IMR-90 (cell line): Measurements from ENCODE around the gene PHAX. TPM values are rescaled to one million over a fixed set of nuclear protein-coding genes. Genes with fewer than 3 reads are reported as not detected.
"Not testable (repeated sequence)": the region's sequence is repeated elsewhere in the genome, so short reads cannot be mapped to it uniquely, and the experiment has no call there.

ENCODE experiments used
- ATAC-seq: fragments of 200-7000 bp; cut with Tn5 transposase; 2 replicates; pipeline ENCODE4 v1.9.1; 2020; ENCODE audit warnings: low read depth, mild to moderate bottlenecking, moderate library complexity
- BruUV-seq: library from RNA; stranded (reverse); fragments of 400-500 nt; replicated peaks from 2 replicates; lab custom pipeline; 2021; lab: Mats Ljungman, UMichigan
- CTCF ChIA-PET: fragments of 300-600 bp; formaldehyde crosslinking; extraction: SDS; loops from one replicate; lab custom pipeline; 2021; ENCODE audit warnings: antibody characterized with exemption; lab: Yijun Ruan, JAX
- POLR2A ChIA-PET: fragments of 300-600 bp; sonication (Branson Sonifier 250); formaldehyde crosslinking; loops from one replicate; lab custom pipeline; 2022; ENCODE audit warnings: antibody characterized with exemption; ENCODE audit not compliant: unreplicated experiment; lab: Charles Lee
- DNase-seq: peaks from one replicate; pipeline ENCODE4 v3.0.0; 2013
- H2AFZ ChIP-seq: replicated peaks from 2 replicates; pipeline ENCODE3; 2013; ENCODE audit warnings: low read length, mild to moderate bottlenecking; ENCODE audit not compliant: poor library complexity
- H2AK5ac ChIP-seq: 2 replicates; pipeline ENCODE4 v1.6.1; 2013; ENCODE audit warnings: low read depth, low read length, inconsistent platforms
- H2AK9ac ChIP-seq: replicated peaks from 2 replicates; pipeline ENCODE3; 2013; ENCODE audit warnings: mild to moderate bottlenecking, low read depth, low read length, moderate library complexity; ENCODE audit not compliant: poor library complexity
- H2BK120ac ChIP-seq: 2 replicates; pipeline ENCODE4 v1.6.1; 2013; ENCODE audit warnings: low read depth, low read length, inconsistent platforms
- H2BK15ac ChIP-seq: 3 replicates; pipeline ENCODE4 v1.6.1; 2013; ENCODE audit warnings: low read depth, low read length, inconsistent platforms
- H2BK20ac ChIP-seq: 2 replicates; pipeline ENCODE4 v1.6.1; 2013; ENCODE audit warnings: low read depth, mild to moderate bottlenecking, inconsistent platforms, low read length, moderate library complexity
- H2BK5ac ChIP-seq: 2 replicates; pipeline ENCODE4 v1.6.1; 2013; ENCODE audit warnings: mild to moderate bottlenecking, low read depth, low read length, inconsistent platforms; ENCODE audit not compliant: poor library complexity, severe bottlenecking
- H3K14ac ChIP-seq: replicated peaks from 2 replicates; pipeline ENCODE4 v1.6.1; 2013; ENCODE audit warnings: low read depth, low read length, inconsistent platforms
- H3K18ac ChIP-seq: 2 replicates; pipeline ENCODE4 v1.6.1; 2013; ENCODE audit warnings: low read depth, low read length, control low read depth
- H3K23ac ChIP-seq: 2 replicates; pipeline ENCODE4 v1.6.1; 2013; ENCODE audit warnings: low read depth, low read length, inconsistent platforms
- H3K27ac ChIP-seq: 2 replicates; pipeline ENCODE4 v1.5.1; 2013; ENCODE audit warnings: mild to moderate bottlenecking, control low read depth, low read length; ENCODE audit not compliant: insufficient read depth
- H3K27me3 ChIP-seq: 2 replicates; pipeline ENCODE4 v1.6.1; 2013; ENCODE audit warnings: low read length; ENCODE audit not compliant: control insufficient read depth, insufficient read depth
- H3K36me3 ChIP-seq: 2 replicates; pipeline ENCODE4 v1.6.1; 2013; ENCODE audit warnings: low read length, mixed read lengths; ENCODE audit not compliant: control insufficient read depth, insufficient read depth
- H3K4ac ChIP-seq: 2 replicates; pipeline ENCODE4 v1.6.1; 2013; ENCODE audit warnings: low read depth, low read length, inconsistent platforms
- H3K4me1 ChIP-seq: 2 replicates; pipeline ENCODE4 v1.6.1; 2013; ENCODE audit warnings: low read length, mixed read lengths; ENCODE audit not compliant: control insufficient read depth, insufficient read depth
- H3K4me2 ChIP-seq: 2 replicates; pipeline ENCODE4 v1.6.1; 2013; ENCODE audit warnings: low read depth, mild to moderate bottlenecking, control low read depth, low read length, moderate library complexity
- H3K4me3 ChIP-seq: 2 replicates; pipeline ENCODE4 v1.5.1; 2013; ENCODE audit warnings: low read depth, mild to moderate bottlenecking, control low read depth, low read length, moderate library complexity; ENCODE audit not compliant: insufficient read depth
- H3K56ac ChIP-seq: 2 replicates; pipeline ENCODE4 v1.6.1; 2013; ENCODE audit warnings: low read length, inconsistent platforms; ENCODE audit not compliant: insufficient read depth; ENCODE audit errors: extremely low read depth
- H3K79me1 ChIP-seq, 2 experiments: 2 replicates each; pipeline ENCODE4 v1.6.1; 2013; ENCODE audit warnings: low read length in 2 of 2, inconsistent platforms in 1 of 2, low read depth in 1 of 2
- H3K9ac ChIP-seq: 2 replicates; pipeline ENCODE4 v1.6.1; 2013; ENCODE audit warnings: low read depth, low read length, control low read depth
- H3K9me1 ChIP-seq: 2 replicates; pipeline ENCODE4 v1.6.1; 2013; ENCODE audit warnings: low read length, inconsistent platforms; ENCODE audit not compliant: insufficient read depth
- H3K9me3 ChIP-seq: 2 replicates; pipeline ENCODE4 v1.6.1; 2013; ENCODE audit warnings: low read length; ENCODE audit not compliant: control insufficient read depth, insufficient read depth
- H4K20me1 ChIP-seq: 2 replicates; pipeline ENCODE4 v1.6.1; 2013; ENCODE audit warnings: low read length, inconsistent platforms; ENCODE audit not compliant: insufficient read depth
- H4K5ac ChIP-seq: 2 replicates; pipeline ENCODE4 v1.6.1; 2013; ENCODE audit warnings: mild to moderate bottlenecking, low read depth, low read length, control low read depth
- H4K8ac ChIP-seq, 2 experiments: 2 replicates each; pipeline ENCODE4 v1.6.1; 2013; ENCODE audit warnings: low read depth in 2 of 2, low read length in 2 of 2, control low read depth in 1 of 2, inconsistent platforms in 1 of 2
- H4K91ac ChIP-seq: 2 replicates; pipeline ENCODE4 v1.6.1; 2013; ENCODE audit warnings: low read depth, low read length, inconsistent platforms; ENCODE audit not compliant: insufficient read depth
- CHD1 ChIP-seq: IDR thresholded peaks from 2 replicates; pipeline ENCODE4 v1.6.1; 2012; ENCODE audit warnings: low read depth, low read length, improper control_type of control experiment
- WGBS, 2 experiments: methylation state at CpG; one replicate each; pipeline versions ENCODE4 v1.1.5 to v1.1.7; 2013; ENCODE audit warnings: missing lambda C conversion rate in 2 of 2; ENCODE audit not compliant: insufficient read length in 1 of 2; ENCODE audit errors: extremely low coverage in 2 of 2; 5-methylcytosine and 5-hydroxymethylcytosine counted together
- dilution Hi-C: fragments of 300-500 bp; cut with HindIII; formaldehyde crosslinking; loops from one replicate; pipeline ENCODE4 v1.14.3; 2018; ENCODE audit warnings: low sequenced_read_pairs; ENCODE audit not compliant: unreplicated experiment
- in situ Hi-C: fragments of 300-500 bp; cut with MboI; formaldehyde crosslinking; loops from 3 replicates; pipeline ENCODE4 v1.14.3; 2019; ENCODE audit warnings: low sequenced_read_pairs, inconsistent platforms, mixed read lengths
- intact Hi-C: fragments of 100-400 bp; cut with micrococcal nuclease; formaldehyde crosslinking; loops from 2 replicates; pipeline ENCODE4 v1.10.0; 2022
- polyA plus RNA-seq, 3 experiments: library from polyadenylated mRNA; depleted of rRNA; stranded (reverse); fragments of >200 nt; gene quantifications; 2 replicates each; pipeline ENCODE4 v1.2.3, GENCODE V29; 2012; ENCODE audit warnings: low replicate concordance in 1 of 3
- total RNA-seq: library from RNA; depleted of rRNA; stranded (reverse); fragments of >200 nt; gene quantifications from 2 replicates; pipeline ENCODE4 v1.2.3, GENCODE V29; 2012
- TF ChIP-seq, protein P1 (sequence below): fragments of 150-350 bp; IDR thresholded peaks from 2 replicates; pipeline ENCODE4 v1.6.1; 2016; ENCODE audit warnings: low read depth, mild to moderate bottlenecking, low read length, moderate library complexity, borderline replicate concordance

PHAX gene
- total and polyA plus RNA-seq, 2 of the 4 experiments (the other 2 are of a cell fraction) = 32.5 to 46.4 TPM

- H2AK9ac ChIP-seq = no peak overlapping the region
- no peaks in the 10 kb centered on the region; the same call in 1 of the 2 replicates for H3K27me3 ChIP-seq
- no peaks in the 10 kb centered on the region for H3K79me1 ChIP-seq
- H3K9me3 ChIP-seq = peaks cover 2% of the 10 kb centered on the region; the same call in 1 of the 2 replicates
- H4K91ac ChIP-seq = no peak overlapping the region
- no peak for ATAC-seq
- H3K27ac ChIP-seq = no peak overlapping the region
- TF ChIP-seq CHD1 = no peak
- TF ChIP-seq, protein P1, sequence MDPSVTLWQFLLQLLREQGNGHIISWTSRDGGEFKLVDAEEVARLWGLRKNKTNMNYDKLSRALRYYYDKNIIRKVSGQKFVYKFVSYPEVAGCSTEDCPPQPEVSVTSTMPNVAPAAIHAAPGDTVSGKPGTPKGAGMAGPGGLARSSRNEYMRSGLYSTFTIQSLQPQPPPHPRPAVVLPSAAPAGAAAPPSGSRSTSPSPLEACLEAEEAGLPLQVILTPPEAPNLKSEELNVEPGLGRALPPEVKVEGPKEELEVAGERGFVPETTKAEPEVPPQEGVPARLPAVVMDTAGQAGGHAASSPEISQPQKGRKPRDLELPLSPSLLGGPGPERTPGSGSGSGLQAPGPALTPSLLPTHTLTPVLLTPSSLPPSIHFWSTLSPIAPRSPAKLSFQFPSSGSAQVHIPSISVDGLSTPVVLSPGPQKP = no peak
- no peak overlapping the region for H2BK5ac ChIP-seq
- no peak overlapping the region for H2BK20ac ChIP-seq
- H3K4ac ChIP-seq = no peak overlapping the region
- H2AFZ ChIP-seq = no peak overlapping the region
- no TSS peak for BruUV-seq
- no peak overlapping the region for H3K9ac ChIP-seq
- in situ Hi-C loops = no loop called here
- H3K18ac ChIP-seq = no peak overlapping the region
- H2AK5ac ChIP-seq = no peak overlapping the region
- no peak overlapping the region for H4K8ac ChIP-seq
- H4K5ac ChIP-seq = no peak overlapping the region; the same call in 1 of the 2 replicates
- H3K23ac ChIP-seq = no peak overlapping the region
- H3K36me3 ChIP-seq = no peaks in the 10 kb centered on the region
- CTCF ChIA-PET = no interaction called here
- H2BK15ac ChIP-seq = no peak overlapping the region
- no peak overlapping the region for H2BK120ac ChIP-seq
- H3K14ac ChIP-seq = no peak overlapping the region
- no peak overlapping the region for H3K4me3 ChIP-seq
- H4K20me1 ChIP-seq = no peaks in the 10 kb centered on the region
- dilution Hi-C loops = no loop called here
- no peak for DNase-seq
- no peaks in the 10 kb centered on the region; the same call in 1 of the 2 replicates for H3K4me1 ChIP-seq
- WGBS, 2 experiments = 88% methylated on average over 3 of the region's 4 CpGs; no CpG with 5 or more reads in 1 of the 2 experiments
- POLR2A ChIA-PET = no interaction called here
- peaks cover 4% of the 10 kb centered on the region; the same call in 1 of the 2 replicates for H3K9me1 ChIP-seq
- intact Hi-C loops = no loop called here
- H3K56ac ChIP-seq = no peak overlapping the region
- no peak overlapping the region for H3K4me2 ChIP-seq
Observed at GRCh38 chr5:126648471-126648870, 47.7 kb downstream of the PHAX start.

- CTCF ChIA-PET = interaction anchor here (0.9 kb wide), 1 partner anchor 15 kb away, joined by 3 read pairs; no protein-coding TSS in a partner anchor
- H3K4ac ChIP-seq, H4K8ac ChIP-seq, H2AK5ac ChIP-seq, intact Hi-C loops, H3K14ac ChIP-seq, dilution Hi-C loops, H2BK15ac ChIP-seq, H2BK20ac ChIP-seq, POLR2A ChIA-PET, H3K4me3 ChIP-seq, BruUV-seq, H3K56ac ChIP-seq, H4K91ac ChIP-seq, H2BK120ac ChIP-seq, H3K36me3 ChIP-seq, H3K23ac ChIP-seq, H3K9me1 ChIP-seq, H3K9ac ChIP-seq, H3K18ac ChIP-seq, H3K27ac ChIP-seq, H3K9me3 ChIP-seq, H3K79me1 ChIP-seq, H2AK9ac ChIP-seq, in situ Hi-C loops, H3K4me1 ChIP-seq, H3K4me2 ChIP-seq, H4K20me1 ChIP-seq, H4K5ac ChIP-seq, H3K27me3 ChIP-seq, H2BK5ac ChIP-seq, DNase-seq, H2AFZ ChIP-seq: not testable (repeated sequence)
- peak; percentile 61 for ATAC-seq
- 30% methylated on average over 2 of the region's 7 CpGs; no CpG with 5 or more reads in 1 of the 2 experiments for WGBS, 2 experiments
Observed at GRCh38 chr5:126649057-126649456, 48.3 kb downstream of the PHAX start.
